ENCODE measurements around the gene PSMF1. TPM values are rescaled to one million over a fixed set of nuclear protein-coding genes. Genes with fewer than 3 reads are reported as not detected.

Gene PSMF1
- total RNA-seq, 1 experiment from 2014 or later = 166 TPM

- DNase-seq = no peak
- Histone ChIP-seq H3K4me2 (no peak overlapping the region), H3K4me1 (replicated peaks; ENCODE audit: insufficient read depth) (no peaks in the 10 kb centered on the region), H4K20me1 (ENCODE audit: insufficient read depth) (no peaks in the 10 kb centered on the region), H3K4me3 (no peak overlapping the region), H3K36me3 (ENCODE audit: low read depth) (no peaks in the 10 kb centered on the region), H3F3A (ENCODE audit: insufficient read depth, low read depth) (no peaks in the 10 kb centered on the region), H3K9me3 (ENCODE audit: insufficient read depth, low read depth) (no peaks in the 10 kb centered on the region), H3K27me3 (ENCODE audit: insufficient read depth, low read depth) (peaks cover 77% of the 10 kb centered on the region), H3K79me2 (ENCODE audit: low read depth) (no peaks in the 10 kb centered on the region), H3K9me2 (ENCODE audit: insufficient read depth) (no peaks in the 10 kb centered on the region), H2AFZ (no peak overlapping the region), H3K27ac (no peak overlapping the region)
- ChIA-PET POLR2A (ENCODE audit: unreplicated experiment) (no interaction called here), CTCF (no interaction called here)
- intact Hi-C loops (cut with micrococcal nuclease; ENCODE audit: unreplicated experiment) = loop anchor here (5.0 kb wide), 1 partner anchor 255 kb away; no protein-coding TSS in a partner anchor
- BruUV-seq (replicated peaks) = no TSS peak
- TF ChIP-seq, protein P1, sequence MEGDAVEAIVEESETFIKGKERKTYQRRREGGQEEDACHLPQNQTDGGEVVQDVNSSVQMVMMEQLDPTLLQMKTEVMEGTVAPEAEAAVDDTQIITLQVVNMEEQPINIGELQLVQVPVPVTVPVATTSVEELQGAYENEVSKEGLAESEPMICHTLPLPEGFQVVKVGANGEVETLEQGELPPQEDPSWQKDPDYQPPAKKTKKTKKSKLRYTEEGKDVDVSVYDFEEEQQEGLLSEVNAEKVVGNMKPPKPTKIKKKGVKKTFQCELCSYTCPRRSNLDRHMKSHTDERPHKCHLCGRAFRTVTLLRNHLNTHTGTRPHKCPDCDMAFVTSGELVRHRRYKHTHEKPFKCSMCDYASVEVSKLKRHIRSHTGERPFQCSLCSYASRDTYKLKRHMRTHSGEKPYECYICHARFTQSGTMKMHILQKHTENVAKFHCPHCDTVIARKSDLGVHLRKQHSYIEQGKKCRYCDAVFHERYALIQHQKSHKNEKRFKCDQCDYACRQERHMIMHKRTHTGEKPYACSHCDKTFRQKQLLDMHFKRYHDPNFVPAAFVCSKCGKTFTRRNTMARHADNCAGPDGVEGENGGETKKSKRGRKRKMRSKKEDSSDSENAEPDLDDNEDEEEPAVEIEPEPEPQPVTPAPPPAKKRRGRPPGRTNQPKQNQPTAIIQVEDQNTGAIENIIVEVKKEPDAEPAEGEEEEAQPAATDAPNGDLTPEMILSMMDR (conservative IDR thresholded peaks at IDR 0.05) = no peak
- no peak for TF ChIP-seq EZH2 (IDR thresholded peaks at IDR 0.05; ENCODE audit: low read depth)
Observed at GRCh38 chr20:1212023-1212422, 93.6 kb downstream of the PSMF1 start.

GRCh38 chr20:1212607-1213396 is 94.4 kb downstream of the PSMF1 start:
- no TSS peak for BruUV-seq (replicated peaks)
- Histone ChIP-seq H3K4me3 (no peak overlapping the region), H4K20me1 (ENCODE audit: insufficient read depth) (no peaks in the 10 kb centered on the region), H3K4me2 (peak overlapping the region; percentile 17; the same call in 1 of the 2 replicates), H3K27me3 (ENCODE audit: insufficient read depth, low read depth) (peaks cover 77% of the 10 kb centered on the region), H3K9me3 (ENCODE audit: insufficient read depth, low read depth) (no peaks in the 10 kb centered on the region), H3F3A (ENCODE audit: insufficient read depth, low read depth) (no peaks in the 10 kb centered on the region), H3K36me3 (ENCODE audit: low read depth) (no peaks in the 10 kb centered on the region), H3K9me2 (ENCODE audit: insufficient read depth) (no peaks in the 10 kb centered on the region), H3K27ac (no peak overlapping the region), H2AFZ (no peak overlapping the region), H3K4me1 (replicated peaks; ENCODE audit: insufficient read depth) (no peaks in the 10 kb centered on the region), H3K79me2 (ENCODE audit: low read depth) (no peaks in the 10 kb centered on the region)
- peak in 1 of 2 experiments; percentile 61 for DNase-seq
- ChIA-PET POLR2A (ENCODE audit: unreplicated experiment) (no interaction called here), CTCF (no interaction called here)
- TF ChIP-seq EZH2 (IDR thresholded peaks at IDR 0.05; ENCODE audit: low read depth) = no peak
- TF ChIP-seq, protein P1 (conservative IDR thresholded peaks at IDR 0.05) = peak; percentile 82
- intact Hi-C loops (cut with micrococcal nuclease; ENCODE audit: unreplicated experiment) = loop anchor here (1.0 to 5.0 kb wide), 2 partner anchors 256 to 397 kb away; no protein-coding TSS in a partner anchor

GRCh38 chr20:1214838-1215261 is 96.4 kb downstream of the PSMF1 start:
- BruUV-seq (replicated peaks) = no TSS peak

More at GRCh38 chr20:1214838-1215261, 96.4 kb downstream of the PSMF1 start:
- TF ChIP-seq, protein P1 (conservative IDR thresholded peaks at IDR 0.05) = no peak
- no peak for TF ChIP-seq EZH2 (IDR thresholded peaks at IDR 0.05; ENCODE audit: low read depth)
- Histone ChIP-seq H3K4me2 (no peak overlapping the region), H3K27ac (no peak overlapping the region), H3K36me3 (ENCODE audit: low read depth) (no peaks in the 10 kb centered on the region), H2AFZ (no peak overlapping the region), H4K20me1 (ENCODE audit: insufficient read depth) (no peaks in the 10 kb centered on the region), H3K79me2 (ENCODE audit: low read depth) (no peaks in the 10 kb centered on the region), H3K9me2 (ENCODE audit: insufficient read depth) (no peaks in the 10 kb centered on the region), H3K4me1 (replicated peaks; ENCODE audit: insufficient read depth) (no peaks in the 10 kb centered on the region), H3K9me3 (ENCODE audit: insufficient read depth, low read depth) (no peaks in the 10 kb centered on the region), H3F3A (ENCODE audit: insufficient read depth, low read depth) (no peaks in the 10 kb centered on the region), H3K4me3 (no peak overlapping the region), H3K27me3 (ENCODE audit: insufficient read depth, low read depth) (peaks cover 68% of the 10 kb centered on the region)
- ChIA-PET CTCF (no interaction called here), POLR2A (ENCODE audit: unreplicated experiment) (no interaction called here)
- no peak for DNase-seq
- intact Hi-C loops (cut with micrococcal nuclease; ENCODE audit: unreplicated experiment) = loop anchor here (5.0 kb wide), 1 partner anchor 258 kb away; no protein-coding TSS in a partner anchor

Data from PC-9 (cell line).